Endothelial cell of umbilical vein (primary cell): ENCODE measurements around the gene RPL12. TPM values are rescaled to one million over a fixed set of nuclear protein-coding genes. Genes with fewer than 3 reads are reported as not detected.

Experiments
- BruUV-seq: library from RNA; stranded (reverse); fragments of 400-500 nt; replicated peaks from 2 replicates; lab custom pipeline; 2021; lab: Mats Ljungman, UMichigan
- CTCF ChIA-PET: fragments of 300-600, 350-600 bp; sonication (Branson Sonifier 250); formaldehyde crosslinking; loops from one replicate; lab custom pipeline; 2021; ENCODE audit warnings: antibody characterized with exemption, inconsistent platforms; lab: Charles Lee
- POLR2A ChIA-PET: fragments of 300-600, 350-600 bp; sonication (Branson Sonifier 250); formaldehyde crosslinking; loops from one replicate; lab custom pipeline; 2021; ENCODE audit warnings: antibody characterized with exemption, inconsistent platforms; lab: Charles Lee
- DNase-seq: peaks from one replicate; pipeline ENCODE4 v3.0.0-alpha.2; 2011; ENCODE audit warnings: low read depth, low spot score
- FAIRE-seq: peaks from 2 replicates; lab custom pipeline; 2011; peaks lifted over from hg19 to GRCh38; lab: Jason Lieb, UNC
- H2AFZ ChIP-seq: 2 replicates; pipeline ENCODE4 v1.6.0; 2012; ENCODE audit warnings: low read depth, low read length, control low read depth, inconsistent platforms
- H3K27ac ChIP-seq: 2 replicates; pipeline ENCODE4 v1.5.1; 2011; ENCODE audit warnings: low read depth, mild to moderate bottlenecking, control low read depth, low read length, moderate library complexity; ENCODE audit not compliant: insufficient read depth
- H3K27me3 ChIP-seq, 2 experiments: 2 replicates each; pipeline versions ENCODE4 v1.6.0 to v1.6.1; 2011; ENCODE audit warnings: low read length in 2 of 2, mixed read lengths in 1 of 2; ENCODE audit not compliant: control insufficient read depth in 2 of 2, insufficient read depth in 2 of 2
- H3K36me3 ChIP-seq, 2 experiments: 2 replicates in 1 of 2; 3 replicates in 1 of 2; pipeline ENCODE4 v1.5.1; 2011; ENCODE audit warnings: low read length in 2 of 2, mild to moderate bottlenecking in 1 of 2, moderate library complexity in 1 of 2; ENCODE audit not compliant: control insufficient read depth in 2 of 2, insufficient read depth in 2 of 2; ENCODE audit errors: extremely low read depth in 1 of 2
- H3K4me1 ChIP-seq: 3 replicates; pipeline ENCODE4 v1.5.1; 2011; ENCODE audit warnings: mild to moderate bottlenecking, low read length; ENCODE audit not compliant: control insufficient read depth, insufficient read depth; ENCODE audit errors: extremely low read depth
- H3K4me2 ChIP-seq: 2 replicates; pipeline ENCODE4 v1.6.1; 2011; ENCODE audit warnings: low read length, control low read depth, mixed read lengths; ENCODE audit not compliant: insufficient read depth
- H3K4me3 ChIP-seq, 3 experiments: fragments of 200-600 bp in 1 of 3; sonication (generic), shearing (Covaris generic) in 1 of 3; replicated peaks in 1 of 3; 2 replicates each; pipeline ENCODE4 v1.5.1; 2011 to 2016; ENCODE audit warnings: control low read depth in 3 of 3, low read length in 3 of 3, mild to moderate bottlenecking in 2 of 3, inconsistent platforms in 1 of 3, low read depth in 1 of 3, moderate library complexity in 1 of 3; ENCODE audit not compliant: insufficient read depth in 1 of 3
- H3K79me2 ChIP-seq: 2 replicates; pipeline ENCODE4 v1.6.0; 2012; ENCODE audit warnings: low read length, inconsistent platforms; ENCODE audit not compliant: control insufficient read depth, insufficient read depth
- H3K9ac ChIP-seq: replicated peaks from 2 replicates; pipeline ENCODE3; 2011; ENCODE audit warnings: low read length, control low read depth; ENCODE audit not compliant: insufficient read depth; ENCODE audit errors: extremely low read depth
- H3K9me1 ChIP-seq: replicated peaks from 3 replicates; pipeline ENCODE4 v1.6.0; 2011; ENCODE audit warnings: mild to moderate bottlenecking, low read length; ENCODE audit not compliant: control insufficient read depth, insufficient read depth; ENCODE audit errors: extremely low read depth
- H3K9me3 ChIP-seq: replicated peaks from 2 replicates; pipeline ENCODE4 v1.5.1; 2012; ENCODE audit warnings: low read length, inconsistent platforms; ENCODE audit not compliant: control insufficient read depth, insufficient read depth
- H4K20me1 ChIP-seq: replicated peaks from 2 replicates; pipeline ENCODE3; 2011; ENCODE audit warnings: mild to moderate bottlenecking, low read length; ENCODE audit not compliant: control insufficient read depth, insufficient read depth; ENCODE audit errors: extremely low read depth
- CTCF ChIP-seq, 2 donors: IDR thresholded peaks; 1 replicate in 1 of 2; 2 replicates in 1 of 2; pipeline ENCODE4 v1.5.1; 2011; ENCODE audit warnings: low read length in 2 of 2, mild to moderate bottlenecking in 2 of 2, moderate library complexity in 2 of 2, control low read depth in 1 of 2, inconsistent platforms in 1 of 2, low read depth in 1 of 2; ENCODE audit not compliant: insufficient read depth in 1 of 2; ENCODE audit errors: extremely low read depth in 1 of 2
- EZH2 ChIP-seq: IDR thresholded peaks from 2 replicates; pipeline ENCODE4 v1.6.1; 2012; ENCODE audit warnings: borderline replicate concordance, low read depth, mild to moderate bottlenecking, moderate library complexity, low read length, inconsistent platforms; ENCODE audit not compliant: severe bottlenecking
- FOS ChIP-seq: IDR thresholded peaks from 2 replicates; pipeline ENCODE4 v1.6.1; 2011; ENCODE audit warnings: mild to moderate bottlenecking, low read length, moderate library complexity, borderline replicate concordance; ENCODE audit not compliant: insufficient read depth
- GATA2 ChIP-seq: IDR thresholded peaks from 2 replicates; pipeline ENCODE4 v1.7.0; 2011; ENCODE audit warnings: low read depth, mild to moderate bottlenecking, moderate library complexity, mixed read lengths, low read length; ENCODE audit not compliant: insufficient read length, insufficient read depth
- JUN ChIP-seq: IDR thresholded peaks from 2 replicates; pipeline ENCODE4 v1.6.1; 2011; ENCODE audit warnings: borderline replicate concordance, low read depth; ENCODE audit not compliant: insufficient read length, insufficient read depth
- MAX ChIP-seq: IDR thresholded peaks from 2 replicates; pipeline ENCODE4 v1.6.1; 2011; ENCODE audit not compliant: insufficient read depth, insufficient read length
- MYC ChIP-seq: IDR thresholded peaks from one replicate; pipeline ENCODE4 v1.6.1; 2011; ENCODE audit warnings: mild to moderate bottlenecking, low read depth, low read length
- POLR2A ChIP-seq: IDR thresholded peaks from 2 replicates; pipeline ENCODE4 v1.6.1; 2012; ENCODE audit warnings: low read depth, mild to moderate bottlenecking, control low read depth, low read length
- POLR2AphosphoS5 ChIP-seq: IDR thresholded peaks from 2 replicates; pipeline ENCODE4 v1.6.1; 2012; ENCODE audit warnings: low read depth, mild to moderate bottlenecking, control low read depth, low read length, moderate library complexity; ENCODE audit not compliant: insufficient read depth
- dilution Hi-C: fragments of 300-500 bp; cut with MboI; formaldehyde crosslinking; loops from one replicate; pipeline ENCODE4 v1.15.0; 2019; ENCODE audit warnings: low sequenced_read_pairs; ENCODE audit not compliant: extremely low pct_ligation_motif_present
- intact Hi-C: fragments of 100-400 bp; cut with micrococcal nuclease; formaldehyde crosslinking; loops from one replicate; pipeline ENCODE4 v1.10.0; 2022
- polyA plus RNA-seq, 4 experiments: library from polyadenylated mRNA; depleted of rRNA in 3 of 4; stranded (reverse) in 3 of 4; unstranded in 1 of 4; fragments of >200 nt; gene quantifications; 2 replicates each; pipeline versions ENCODE4 v1.2.1 to v1.2.3, GENCODE V29; 2011 to 2012; ENCODE audit warnings: missing spikeins in 1 of 4
- total RNA-seq: library from RNA; stranded (reverse); gene quantifications from 2 replicates; pipeline ENCODE4 v1.2.3, GENCODE V29; 2021

RPL12 gene
- total and polyA plus RNA-seq, 2 donors (not counting 3 experiments of a cell fraction or from before 2014, with no cell fraction given) = 1,231 to 3,007 TPM

- Histone ChIP-seq H2AFZ (no peak overlapping the region), H3K9me1 (no peaks in the 10 kb centered on the region), H3K9me3 (no peaks in the 10 kb centered on the region), H3K4me3 (no peak overlapping the region), H4K20me1 (no peaks in the 10 kb centered on the region), H3K36me3 (peaks cover 3 to 6% of the 10 kb centered on the region in 2 experiments), H3K4me1 (no peaks in the 10 kb centered on the region), H3K27ac (no peak overlapping the region), H3K4me2 (no peak overlapping the region), H3K27me3 (no peaks in the 10 kb centered on the region), H3K79me2 (no peaks in the 10 kb centered on the region), H3K9ac (no peak overlapping the region)
- DNase-seq (no peak), FAIRE-seq (no peak)
- CTCF ChIA-PET = interaction anchor here (0.9 to 1.9 kb wide), 3 partner anchors 10 to 17 kb away, joined by 3 to 7 read pairs (median 3); partner anchors contain the start of genes SLC2A8 and ZNF79
- dilution Hi-C loops = no loop called here
- no TSS peak for BruUV-seq
- intact Hi-C loops = no loop called here
- POLR2A ChIA-PET = no interaction called here
- TF ChIP-seq JUN = no peak
- TF ChIP-seq MYC = no peak
- TF ChIP-seq MAX = no peak
- no peak for TF ChIP-seq POLR2AphosphoS5
- TF ChIP-seq GATA2 = no peak
- no peak for TF ChIP-seq POLR2A
- TF ChIP-seq FOS = no peak
- TF ChIP-seq EZH2 = no peak
- no peak for TF ChIP-seq CTCF (IDR thresholded peaks at IDR 0.05; ENCODE audit: extremely low read depth in 1 of 2, insufficient read depth in 1 of 2, low read depth in 1 of 2, low read length in 2 of 2)
Observed at GRCh38 chr9:127407492-127407843, 43.7 kb downstream of the RPL12 start.
